Measurements from ENCODE around the gene RASAL2. TPM values are rescaled to one million over a fixed set of nuclear protein-coding genes. Genes with fewer than 3 reads are reported as not detected.
"Not testable (repeated sequence)": the region's sequence is repeated elsewhere in the genome, so short reads cannot be mapped to it uniquely, and the experiment has no call there.

The RASAL2 gene
- total RNA-seq, 1 experiment from 2014 or later, result 22.2 TPM

- Histone ChIP-seq H2BK20ac (ENCODE audit: low read depth, low read length, poor library complexity, severe bottlenecking) (no peak overlapping the region), H2BK15ac (ENCODE audit: low read depth, low read length) (no peak overlapping the region), H2AK5ac (ENCODE audit: insufficient read length, low read length) (no peak overlapping the region), H4K20me1 (ENCODE audit: control insufficient read depth, insufficient read depth, insufficient read length) (no peaks in the 10 kb centered on the region), H3K79me1 (ENCODE audit: insufficient read depth, low read depth, low read length, poor library complexity, severe bottlenecking) (no peaks in the 10 kb centered on the region), H2BK12ac (ENCODE audit: insufficient read length, low read depth, low read length) (no peak overlapping the region), H3K18ac (ENCODE audit: insufficient read length, low read depth, low read length) (no peak overlapping the region), H2BK120ac (ENCODE audit: low read depth, low read length, poor library complexity, severe bottlenecking) (no peak overlapping the region), H2AFZ (ENCODE audit: low read length) (no peak overlapping the region), H4K91ac (ENCODE audit: insufficient read length, low read depth, low read length) (no peak overlapping the region), H2BK5ac (ENCODE audit: insufficient read length, low read length) (no peak overlapping the region), H3K4me1 (ENCODE audit: insufficient read depth, low read length) (no peaks in the 10 kb centered on the region; the same call in 1 of the 2 replicates), H4K5ac (ENCODE audit: insufficient read length, low read depth, low read length) (no peak overlapping the region), H3K27ac (ENCODE audit: insufficient read length, low read depth, low read length) (no peak overlapping the region), H3K4ac (ENCODE audit: low read depth, low read length) (no peak overlapping the region), H3T11ph (ENCODE audit: low read length) (no peak overlapping the region), H3K27me3 (ENCODE audit: insufficient read depth, low read length) (no peaks in the 10 kb centered on the region), H4K8ac (replicated peaks; ENCODE audit: insufficient read length, low read depth, low read length) (no peak overlapping the region), H3K23ac (ENCODE audit: insufficient read length, low read depth, low read length) (no peak overlapping the region), H3K79me2 (ENCODE audit: insufficient read depth, low read length) (no peaks in the 10 kb centered on the region; the same call in 1 of the 2 replicates), H3K56ac (ENCODE audit: insufficient read length, low read depth, low read length) (no peak overlapping the region), H3K4me2 (ENCODE audit: insufficient read depth, insufficient read length, low read length) (no peak overlapping the region), H3K9me3 (ENCODE audit: control insufficient read depth, low read depth, low read length) (no peaks in the 10 kb centered on the region), H3K14ac (ENCODE audit: insufficient read depth, low read length) (no peak overlapping the region), H3K23me2 (ENCODE audit: insufficient read length, low read depth, low read length, poor library complexity, severe bottlenecking) (no peaks in the 10 kb centered on the region), H3K9ac (ENCODE audit: extremely low read depth, insufficient read length, low read length) (no peak overlapping the region)
- no peak overlapping the region for H3K4me3 Mint-ChIP-seq
- no peaks in the 10 kb centered on the region for H3K27me3 Mint-ChIP-seq (ENCODE audit: low read depth)
- H3K9me3 Mint-ChIP-seq, result peaks cover 4 to 18% of the 10 kb centered on the region in 2 experiments; a peak in 4 of 5 replicates
- H3K27ac Mint-ChIP-seq, result no peak overlapping the region
- H3K4me1 Mint-ChIP-seq, result peaks cover 10% of the 10 kb centered on the region in 2 experiments
- WGBS (ENCODE audit: extremely low coverage, insufficient read length, low lambda C conversion rate), result no CpG with 5 or more reads among the region's 3 CpGs
- peaks cover 0 to 18% (median 9%) of the 10 kb centered on the region in 3 experiments; a peak in 5 of 7 replicates for H3K36me3 Mint-ChIP-seq (ENCODE audit: insufficient read depth in 1 of 3, low read depth in 3 of 3)
- no peak for DNase-seq
- no peak for TF ChIP-seq CTCF (conservative IDR thresholded peaks at IDR 0.05)
These were observed 255.9 kb downstream of the RASAL2 start for GRCh38 chr1:178349801-178350200.

GRCh38 chr1:178351911-178352310, 258.0 kb downstream of the RASAL2 start:
- H3K79me1 ChIP-seq (ENCODE audit: insufficient read depth, low read depth, low read length, poor library complexity, severe bottlenecking); H4K20me1 ChIP-seq (ENCODE audit: control insufficient read depth, insufficient read depth, insufficient read length); H2BK20ac ChIP-seq (ENCODE audit: low read depth, low read length, poor library complexity, severe bottlenecking); H3K27me3 ChIP-seq (ENCODE audit: insufficient read depth, low read length); H2BK5ac ChIP-seq (ENCODE audit: insufficient read length, low read length); H4K91ac ChIP-seq (ENCODE audit: insufficient read length, low read depth, low read length); H3K9ac ChIP-seq (ENCODE audit: extremely low read depth, insufficient read length, low read length); H3K23me2 ChIP-seq (ENCODE audit: insufficient read length, low read depth, low read length, poor library complexity, severe bottlenecking); H3K27me3 Mint-ChIP-seq (ENCODE audit: low read depth); H3K23ac ChIP-seq (ENCODE audit: insufficient read length, low read depth, low read length); DNase-seq; H3K4me1 ChIP-seq (ENCODE audit: insufficient read depth, low read length); H3K9me3 ChIP-seq (ENCODE audit: control insufficient read depth, low read depth, low read length); H3T11ph ChIP-seq (ENCODE audit: low read length); H2BK12ac ChIP-seq (ENCODE audit: insufficient read length, low read depth, low read length); H3K56ac ChIP-seq (ENCODE audit: insufficient read length, low read depth, low read length); H3K4me2 ChIP-seq (ENCODE audit: insufficient read depth, insufficient read length, low read length); H3K4ac ChIP-seq (ENCODE audit: low read depth, low read length); H2AFZ ChIP-seq (ENCODE audit: low read length); H2BK15ac ChIP-seq (ENCODE audit: low read depth, low read length); H3K14ac ChIP-seq (ENCODE audit: insufficient read depth, low read length); H2AK5ac ChIP-seq (ENCODE audit: insufficient read length, low read length); H4K8ac ChIP-seq (replicated peaks; ENCODE audit: insufficient read length, low read depth, low read length); H3K27ac Mint-ChIP-seq; H3K18ac ChIP-seq (ENCODE audit: insufficient read length, low read depth, low read length); H3K79me2 ChIP-seq (ENCODE audit: insufficient read depth, low read length); H4K5ac ChIP-seq (ENCODE audit: insufficient read length, low read depth, low read length); H2BK120ac ChIP-seq (ENCODE audit: low read depth, low read length, poor library complexity, severe bottlenecking); H3K4me3 Mint-ChIP-seq; H3K27ac ChIP-seq (ENCODE audit: insufficient read length, low read depth, low read length); H3K4me1 Mint-ChIP-seq: not testable (repeated sequence)
- Mint-ChIP-seq H3K9me3 (peaks cover 4 to 18% of the 10 kb centered on the region in 2 experiments; a peak in 4 of 5 replicates), H3K36me3 (ENCODE audit: insufficient read depth in 1 of 3, low read depth in 3 of 3) (peaks cover 0 to 18% (median 9%) of the 10 kb centered on the region in 3 experiments; a peak in 5 of 7 replicates)
- no CpG with 5 or more reads among the region's 1 CpG for WGBS (ENCODE audit: extremely low coverage, insufficient read length, low lambda C conversion rate)
